ENCODE data around the gene COCH.

COCH gene

DNA sequence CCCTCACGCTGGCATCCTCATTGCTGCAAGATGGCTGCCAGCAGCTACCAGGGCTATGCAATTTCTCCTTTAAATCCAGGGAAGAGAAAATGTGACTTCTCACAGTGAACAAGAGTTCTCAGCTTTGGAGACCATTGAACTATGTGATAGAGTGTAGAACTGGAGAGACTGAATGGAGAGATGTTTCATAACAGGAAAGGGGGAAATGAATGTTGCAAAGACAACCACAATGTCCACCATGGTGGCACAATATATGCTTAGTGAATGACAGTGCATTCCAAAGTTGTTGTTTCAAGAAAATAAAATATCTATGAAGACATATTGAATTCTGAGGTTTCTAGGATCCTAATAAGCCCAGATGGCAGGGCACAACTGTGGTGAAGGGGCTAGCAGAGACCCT, 13.2 kb upstream of the COCH start:
- no peak for DNase-seq
- no peak for TF ChIP-seq GATA1 (IDR thresholded peaks at IDR 0.05; ENCODE audit: low read depth, low read length)
- no peak for TF ChIP-seq POLR2A (IDR thresholded peaks at IDR 0.05; ENCODE audit: low read length)

GRCh38 chr14:30864934-30865333, 9.4 kb upstream of the COCH start:
- TF ChIP-seq GATA1 (IDR thresholded peaks at IDR 0.05; ENCODE audit: low read depth, low read length) (no peak), POLR2A (IDR thresholded peaks at IDR 0.05; ENCODE audit: low read length) (no peak)

GRCh38 chr14:30868736-30869135, 5.6 kb upstream of the COCH start:
- DNase-seq, result no peak
- TF ChIP-seq GATA1 (IDR thresholded peaks at IDR 0.05; ENCODE audit: low read depth, low read length) (no peak), POLR2A (IDR thresholded peaks at IDR 0.05; ENCODE audit: low read length) (no peak)

More at GRCh38 chr14:30864934-30865333, 9.4 kb upstream of the COCH start:
- DNase-seq, result no peak

- TF ChIP-seq GATA1 (IDR thresholded peaks at IDR 0.05; ENCODE audit: low read depth, low read length) (no peak), POLR2A (IDR thresholded peaks at IDR 0.05; ENCODE audit: low read length) (no peak)
- no peak for DNase-seq
Observed at GRCh38 chr14:30869551-30870155, 4.7 kb upstream of the COCH start.

- TF ChIP-seq POLR2A (IDR thresholded peaks at IDR 0.05; ENCODE audit: low read length) (no peak), GATA1 (IDR thresholded peaks at IDR 0.05; ENCODE audit: low read depth, low read length) (no peak)
- DNase-seq, result no peak
Observed at GRCh38 chr14:30872602-30873001, 1.8 kb upstream of the COCH start.

GRCh38 chr14:30873308-30874119, 845 bp upstream of the COCH start:
- no peak for TF ChIP-seq POLR2A (IDR thresholded peaks at IDR 0.05; ENCODE audit: low read length)
- TF ChIP-seq GATA1 (IDR thresholded peaks at IDR 0.05; ENCODE audit: low read depth, low read length), result no peak
- DNase-seq, result no peak

GRCh38 chr14:30874999-30875787, 834 bp downstream of the COCH start:
- DNase-seq, result peak; percentile 46 to 51
- no peak for TF ChIP-seq GATA1 (IDR thresholded peaks at IDR 0.05; ENCODE audit: low read depth, low read length)
- TF ChIP-seq POLR2A (IDR thresholded peaks at IDR 0.05; ENCODE audit: low read length), result no peak

DNA sequence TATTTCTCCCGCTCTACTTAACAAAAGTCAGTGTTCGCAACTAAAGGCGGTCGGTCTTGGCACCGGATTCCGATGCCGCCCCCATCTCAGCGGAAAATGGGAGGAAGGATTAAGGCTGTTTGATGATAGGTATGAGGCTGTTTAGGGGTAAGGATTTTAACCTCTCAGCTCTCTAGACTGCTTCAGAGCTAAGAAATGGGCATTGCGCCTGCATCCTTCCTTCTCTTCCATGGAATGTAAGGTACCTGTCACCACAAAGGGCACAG, 1.4 kb downstream of the COCH start:
- DNase-seq, result no peak
- TF ChIP-seq POLR2A (IDR thresholded peaks at IDR 0.05; ENCODE audit: low read length), result no peak
- no peak for TF ChIP-seq GATA1 (IDR thresholded peaks at IDR 0.05; ENCODE audit: low read depth, low read length)

- no peak for DNase-seq
- TF ChIP-seq POLR2A (IDR thresholded peaks at IDR 0.05; ENCODE audit: low read length), result no peak
- TF ChIP-seq GATA1 (IDR thresholded peaks at IDR 0.05; ENCODE audit: low read depth, low read length), result no peak
Observed at GRCh38 chr14:30876692-30877091, 2.3 kb downstream of the COCH start.

DNA sequence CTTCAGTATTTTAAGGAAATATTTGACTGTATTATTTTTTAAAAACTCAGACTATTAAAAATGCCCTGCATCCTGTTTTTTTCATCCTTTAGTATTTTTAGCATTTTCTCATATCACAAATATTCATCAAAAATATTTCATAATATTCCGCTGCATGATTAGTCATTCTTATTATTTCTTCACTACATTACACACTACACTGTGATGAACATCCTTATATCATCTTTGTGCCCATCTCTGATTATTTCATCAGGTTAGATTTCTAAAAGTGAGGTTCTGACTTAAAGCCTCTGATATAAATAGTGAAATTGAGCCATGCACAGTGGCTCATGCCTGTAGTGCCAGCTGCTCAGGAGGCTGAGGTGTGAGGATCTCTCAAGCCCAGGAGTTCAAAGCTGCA, 8.1 kb downstream of the COCH start:
- no peak for DNase-seq
- no peak for TF ChIP-seq POLR2A (IDR thresholded peaks at IDR 0.05; ENCODE audit: low read length)
- no peak for TF ChIP-seq GATA1 (IDR thresholded peaks at IDR 0.05; ENCODE audit: low read depth, low read length)

DNA sequence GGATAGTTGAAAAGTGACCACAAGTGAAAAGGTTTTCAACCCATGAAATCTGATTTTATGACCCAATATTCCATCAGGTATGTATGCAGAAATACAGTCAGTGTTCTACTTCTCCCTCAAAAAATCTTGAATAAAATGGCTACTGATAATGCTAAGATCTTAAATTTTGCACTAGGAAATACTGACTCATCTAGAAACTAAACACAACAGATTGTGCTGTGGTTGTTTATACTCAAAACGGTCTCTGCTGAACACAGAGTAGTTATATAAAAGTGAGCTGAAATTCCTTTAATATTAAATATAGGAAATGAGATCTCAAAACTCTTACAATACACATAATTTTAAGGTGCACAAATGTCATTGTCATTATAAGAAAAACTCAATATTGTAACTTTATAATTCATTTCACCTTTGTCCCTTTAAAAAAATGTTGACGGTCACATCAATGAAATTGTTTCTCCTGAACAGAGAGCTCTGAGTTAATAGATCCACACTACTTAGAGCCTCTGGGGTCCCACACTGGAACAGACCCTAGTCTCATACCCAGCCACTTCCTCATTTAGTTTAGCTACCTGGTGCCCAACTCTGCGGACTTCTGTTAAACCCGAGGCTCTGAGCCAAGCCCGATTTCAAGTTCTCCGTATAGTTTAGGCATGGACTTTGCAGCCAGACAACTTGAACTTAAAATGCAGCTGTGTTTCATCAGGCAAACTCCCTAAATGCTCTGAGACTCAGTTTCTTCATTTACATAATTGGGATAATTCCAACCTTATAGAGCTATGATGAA, 9.3 kb downstream of the COCH start:
- DNase-seq, result no peak
- no peak for TF ChIP-seq POLR2A (IDR thresholded peaks at IDR 0.05; ENCODE audit: low read length)
- no peak for TF ChIP-seq GATA1 (IDR thresholded peaks at IDR 0.05; ENCODE audit: low read depth, low read length)

- TF ChIP-seq GATA1 (IDR thresholded peaks at IDR 0.05; ENCODE audit: low read depth, low read length), result no peak
- TF ChIP-seq POLR2A (IDR thresholded peaks at IDR 0.05; ENCODE audit: low read length), result peak; percentile 5
Observed at GRCh38 chr14:30884901-30885300, 10.5 kb downstream of the COCH start.

GRCh38 chr14:30885840-30886740, 11.7 kb downstream of the COCH start:
- DNase-seq, result peak in 1 of 2 experiments; percentile 32
- TF ChIP-seq GATA1 (IDR thresholded peaks at IDR 0.05; ENCODE audit: low read depth, low read length), result no peak
- no peak for TF ChIP-seq POLR2A (IDR thresholded peaks at IDR 0.05; ENCODE audit: low read length)

More at GRCh38 chr14:30884901-30885300, 10.5 kb downstream of the COCH start:
- peak; percentile 46 to 76 for DNase-seq

All from erythroblast (primary cell).